Measurements from ENCODE around the gene ASB13. TPM values are rescaled to one million over a fixed set of nuclear protein-coding genes. Genes with fewer than 3 reads are reported as not detected.

The ASB13 gene
- total RNA-seq (8.0 TPM), polyA plus RNA-seq (ENCODE audit: insufficient read depth in 1 of 8, insufficient read length in 8 of 8, low replicate concordance in 1 of 8) (10 to 100 TPM; 10.6 to 14.0 (median 12.0) TPM)
- long read RNA-seq, donor 1, partial matches to known transcripts = 0 of 1 reads
- long read RNA-seq, donor 1, other reads (novel, unspliced or antisense) = 0 of 1 reads
- long read RNA-seq, donor 2, partial matches to known transcripts = 0 of 2 reads
- long read RNA-seq, donor 2, other reads (novel, unspliced or antisense) = 0 of 2 reads
- long read RNA-seq, donor 3, partial matches to known transcripts = 0 of 5 reads
- long read RNA-seq, donor 3, other reads (novel, unspliced or antisense) = 0 of 5 reads
- long read RNA-seq, donor 4, partial matches to known transcripts = 0 of 3 reads
- long read RNA-seq, donor 4, other reads (novel, unspliced or antisense) = 0 of 3 reads
- long read RNA-seq, donor 5, transcript ASB13-201 (6 exons, 2,699 nt) = major isoform, 9 of 17 reads
- long read RNA-seq, donor 5, partial matches to known transcripts = 7 of 17 reads
- long read RNA-seq, donor 5, other reads (novel, unspliced or antisense) = 0 of 17 reads
- long read RNA-seq, donor 6, transcript ASB13-201 (6 exons, 2,699 nt) = major isoform, 7 of 7 reads
- long read RNA-seq, donor 6, partial matches to known transcripts = 0 of 7 reads
- long read RNA-seq, donor 6, other reads (novel, unspliced or antisense) = 0 of 7 reads
- long read RNA-seq, donor 7, transcript ASB13-201 (6 exons, 2,699 nt) = major isoform, 5 of 5 reads
- long read RNA-seq, donor 7, partial matches to known transcripts = 0 of 5 reads
- long read RNA-seq, donor 7, other reads (novel, unspliced or antisense) = 0 of 5 reads
- long read RNA-seq, donor 8, partial matches to known transcripts = 0 of 1 reads
- long read RNA-seq, donor 8, other reads (novel, unspliced or antisense) = 0 of 1 reads
- long read RNA-seq, donor 9, partial matches to known transcripts = 0 of 1 reads
- long read RNA-seq, donor 9, other reads (novel, unspliced or antisense) = 0 of 1 reads
- long read RNA-seq, donor 10, partial matches to known transcripts = 0 of 1 reads
- long read RNA-seq, donor 10, other reads (novel, unspliced or antisense) = 0 of 1 reads
- long read RNA-seq, donor 11, partial matches to known transcripts = 0 of 3 reads
- long read RNA-seq, donor 11, other reads (novel, unspliced or antisense) = 0 of 3 reads

- Histone ChIP-seq H3K36me3 (ENCODE audit: control insufficient read depth, insufficient read depth, low read length) (no peaks in the 10 kb centered on the region), H3K27ac (ENCODE audit: low read length) (no peak within 1 kb of the TSS), H3K4me1 (ENCODE audit: control insufficient read depth, insufficient read depth, low read length) (peaks cover 8% of the 10 kb centered on the region), H3K9me3 (replicated peaks; ENCODE audit: control insufficient read depth, low read depth, low read length) (no peaks in the 10 kb centered on the region), H3K4me3 (ENCODE audit: low read length) (peak within 1 kb of the TSS; percentile 76), H3K27me3 (ENCODE audit: control insufficient read depth, insufficient read depth, low read length) (no peaks in the 10 kb centered on the region)
- under 1% methylated on average over 111 of the region's 112 CpGs for WGBS (ENCODE audit: insufficient coverage)
- DNase-seq = peak; percentile 79
Observed at GRCh38 chr10:5666008-5666840, at the start of gene ASB13. TSS of gene ASB13 (minus strand) at chr10:5666595. CDS start at chr10:5666551, 44 bp downstream.

GRCh38 chr10:5711642-5712041 is 45.2 kb upstream of the ASB13 start:
- no CpG with 5 or more reads among the region's 4 CpGs for WGBS (ENCODE audit: insufficient coverage)
- Histone ChIP-seq H3K9me3 (replicated peaks; ENCODE audit: control insufficient read depth, low read depth, low read length) (no peaks in the 10 kb centered on the region), H3K4me3 (ENCODE audit: low read length) (no peak overlapping the region), H3K27ac (ENCODE audit: low read length) (no peak overlapping the region), H3K36me3 (ENCODE audit: control insufficient read depth, insufficient read depth, low read length) (no peaks in the 10 kb centered on the region), H3K27me3 (ENCODE audit: control insufficient read depth, insufficient read depth, low read length) (no peaks in the 10 kb centered on the region), H3K4me1 (ENCODE audit: control insufficient read depth, insufficient read depth, low read length) (no peaks in the 10 kb centered on the region)
- DNase-seq = no peak

GRCh38 chr10:5710859-5711258 is 44.5 kb upstream of the ASB13 start:
- no peak for DNase-seq
- Histone ChIP-seq H3K27ac (ENCODE audit: low read length) (no peak overlapping the region), H3K4me1 (ENCODE audit: control insufficient read depth, insufficient read depth, low read length) (no peaks in the 10 kb centered on the region), H3K4me3 (ENCODE audit: low read length) (no peak overlapping the region), H3K27me3 (ENCODE audit: control insufficient read depth, insufficient read depth, low read length) (no peaks in the 10 kb centered on the region), H3K9me3 (replicated peaks; ENCODE audit: control insufficient read depth, low read depth, low read length) (no peaks in the 10 kb centered on the region), H3K36me3 (ENCODE audit: control insufficient read depth, insufficient read depth, low read length) (no peaks in the 10 kb centered on the region)
- no CpG with 5 or more reads among the region's 1 CpG for WGBS (ENCODE audit: insufficient coverage)

GRCh38 chr10:5709865-5710264 is 43.5 kb upstream of the ASB13 start:
- Histone ChIP-seq H3K9me3 (replicated peaks; ENCODE audit: control insufficient read depth, low read depth, low read length) (no peaks in the 10 kb centered on the region), H3K4me1 (ENCODE audit: control insufficient read depth, insufficient read depth, low read length) (no peaks in the 10 kb centered on the region), H3K36me3 (ENCODE audit: control insufficient read depth, insufficient read depth, low read length) (no peaks in the 10 kb centered on the region), H3K27ac (ENCODE audit: low read length) (no peak overlapping the region), H3K4me3 (ENCODE audit: low read length) (no peak overlapping the region), H3K27me3 (ENCODE audit: control insufficient read depth, insufficient read depth, low read length) (no peaks in the 10 kb centered on the region)
- DNase-seq = no peak
- no CpG with 5 or more reads among the region's 2 CpGs for WGBS (ENCODE audit: insufficient coverage)

GRCh38 chr10:5708356-5708755 is 42.0 kb upstream of the ASB13 start:
- Histone ChIP-seq H3K27me3 (ENCODE audit: control insufficient read depth, insufficient read depth, low read length) (no peaks in the 10 kb centered on the region), H3K4me3 (ENCODE audit: low read length) (no peak overlapping the region), H3K36me3 (ENCODE audit: control insufficient read depth, insufficient read depth, low read length) (no peaks in the 10 kb centered on the region), H3K9me3 (replicated peaks; ENCODE audit: control insufficient read depth, low read depth, low read length) (no peaks in the 10 kb centered on the region), H3K27ac (ENCODE audit: low read length) (no peak overlapping the region), H3K4me1 (ENCODE audit: control insufficient read depth, insufficient read depth, low read length) (no peaks in the 10 kb centered on the region)
- DNase-seq = no peak

- Histone ChIP-seq H3K4me1 (ENCODE audit: control insufficient read depth, insufficient read depth, low read length) (no peaks in the 10 kb centered on the region), H3K27me3 (ENCODE audit: control insufficient read depth, insufficient read depth, low read length) (no peaks in the 10 kb centered on the region)
- WGBS (ENCODE audit: insufficient coverage) = no CpG with 5 or more reads among the region's 1 CpG
Observed at GRCh38 chr10:5698062-5698461, 31.7 kb upstream of the ASB13 start.

GRCh38 chr10:5697342-5697741 is 30.9 kb upstream of the ASB13 start:
- WGBS (ENCODE audit: insufficient coverage) = no CpG with 5 or more reads among the region's 2 CpGs
- H3K4me3 ChIP-seq (ENCODE audit: low read length) = no peak overlapping the region
- no peaks in the 10 kb centered on the region for H3K36me3 ChIP-seq (ENCODE audit: control insufficient read depth, insufficient read depth, low read length)
- H3K9me3 ChIP-seq (replicated peaks; ENCODE audit: control insufficient read depth, low read depth, low read length) = no peaks in the 10 kb centered on the region
- no peak overlapping the region for H3K27ac ChIP-seq (ENCODE audit: low read length)
- DNase-seq = no peak
- H3K4me1 ChIP-seq (ENCODE audit: control insufficient read depth, insufficient read depth, low read length) = peaks cover under 1% of the 10 kb centered on the region
- H3K27me3 ChIP-seq (ENCODE audit: control insufficient read depth, insufficient read depth, low read length) = no peaks in the 10 kb centered on the region

More at GRCh38 chr10:5698062-5698461, 31.7 kb upstream of the ASB13 start:
- Histone ChIP-seq H3K36me3 (ENCODE audit: control insufficient read depth, insufficient read depth, low read length) (no peaks in the 10 kb centered on the region), H3K27ac (ENCODE audit: low read length) (no peak overlapping the region), H3K9me3 (replicated peaks; ENCODE audit: control insufficient read depth, low read depth, low read length) (no peaks in the 10 kb centered on the region), H3K4me3 (ENCODE audit: low read length) (no peak overlapping the region)
- no peak for DNase-seq

- Histone ChIP-seq H3K27me3 (ENCODE audit: control insufficient read depth, insufficient read depth, low read length) (no peaks in the 10 kb centered on the region), H3K36me3 (ENCODE audit: control insufficient read depth, insufficient read depth, low read length) (no peaks in the 10 kb centered on the region), H3K4me3 (ENCODE audit: low read length) (no peak overlapping the region), H3K4me1 (ENCODE audit: control insufficient read depth, insufficient read depth, low read length) (peaks cover 6% of the 10 kb centered on the region), H3K9me3 (replicated peaks; ENCODE audit: control insufficient read depth, low read depth, low read length) (no peaks in the 10 kb centered on the region), H3K27ac (ENCODE audit: low read length) (no peak overlapping the region)
- DNase-seq = no peak
- WGBS (ENCODE audit: insufficient coverage) = no CpG with 5 or more reads among the region's 1 CpG
Observed at GRCh38 chr10:5694573-5694972, 28.2 kb upstream of the ASB13 start.

- no peaks in the 10 kb centered on the region for H3K36me3 ChIP-seq (ENCODE audit: control insufficient read depth, insufficient read depth, low read length)
- H3K9me3 ChIP-seq (replicated peaks; ENCODE audit: control insufficient read depth, low read depth, low read length) = no peaks in the 10 kb centered on the region
- H3K4me1 ChIP-seq (ENCODE audit: control insufficient read depth, insufficient read depth, low read length) = peaks cover 6% of the 10 kb centered on the region
- H3K4me3 ChIP-seq (ENCODE audit: low read length) = peak overlapping the region; percentile 35
- H3K27ac ChIP-seq (ENCODE audit: low read length) = no peak overlapping the region
- DNase-seq = peak; percentile 50
- H3K27me3 ChIP-seq (ENCODE audit: control insufficient read depth, insufficient read depth, low read length) = no peaks in the 10 kb centered on the region
- WGBS (ENCODE audit: insufficient coverage) = 9% methylated on average over 47 of the region's 49 CpGs
Observed at GRCh38 chr10:5692461-5693358, 26.3 kb upstream of the ASB13 start.
